ENCODE measurements around the gene SRCAP.

The SRCAP gene

DNA sequence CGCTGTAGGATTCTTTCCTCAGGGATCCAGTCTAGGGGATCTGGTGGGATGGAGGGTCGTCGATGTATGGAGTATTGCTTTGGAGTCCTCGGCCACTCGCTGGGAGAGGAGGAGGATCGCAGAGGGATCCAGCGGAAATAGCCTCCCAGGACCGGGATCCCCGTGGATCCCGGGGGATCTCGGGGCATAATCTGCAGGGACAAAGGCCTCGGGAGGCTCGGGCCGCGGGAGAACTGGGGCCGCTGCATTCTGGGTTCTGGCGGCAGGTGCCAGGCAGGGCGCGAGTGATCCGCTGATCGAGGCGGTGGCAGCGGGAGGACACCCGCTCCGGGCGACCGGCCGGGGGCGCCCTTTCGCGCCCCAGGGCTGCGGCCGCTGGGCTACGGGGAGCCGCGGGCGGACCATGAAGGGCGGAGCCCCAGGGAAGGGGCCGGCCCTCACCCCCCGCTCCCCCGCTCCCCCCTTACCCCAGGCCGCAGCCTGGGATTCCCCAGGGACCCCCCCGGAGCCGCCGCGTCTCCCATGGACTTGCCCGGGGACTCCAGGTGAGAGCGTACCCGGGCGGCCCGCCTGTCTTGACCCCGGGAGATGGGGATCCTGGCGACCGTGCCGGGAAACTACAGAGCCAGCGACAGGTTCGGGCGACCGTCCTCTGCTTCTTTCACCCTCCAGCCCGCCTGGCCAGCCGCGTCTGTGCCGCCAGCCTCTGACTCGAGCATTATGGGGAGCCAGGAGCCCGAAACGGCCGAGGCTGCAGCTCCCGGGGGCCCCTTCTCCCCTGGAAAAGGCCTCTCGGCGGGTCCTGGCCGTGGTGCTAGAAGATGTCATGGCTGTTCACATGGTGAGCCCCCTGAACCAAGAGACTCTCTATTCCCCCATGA is 47.6 kb upstream of the SRCAP start (continued):
- TF ChIP-seq, protein P1, sequence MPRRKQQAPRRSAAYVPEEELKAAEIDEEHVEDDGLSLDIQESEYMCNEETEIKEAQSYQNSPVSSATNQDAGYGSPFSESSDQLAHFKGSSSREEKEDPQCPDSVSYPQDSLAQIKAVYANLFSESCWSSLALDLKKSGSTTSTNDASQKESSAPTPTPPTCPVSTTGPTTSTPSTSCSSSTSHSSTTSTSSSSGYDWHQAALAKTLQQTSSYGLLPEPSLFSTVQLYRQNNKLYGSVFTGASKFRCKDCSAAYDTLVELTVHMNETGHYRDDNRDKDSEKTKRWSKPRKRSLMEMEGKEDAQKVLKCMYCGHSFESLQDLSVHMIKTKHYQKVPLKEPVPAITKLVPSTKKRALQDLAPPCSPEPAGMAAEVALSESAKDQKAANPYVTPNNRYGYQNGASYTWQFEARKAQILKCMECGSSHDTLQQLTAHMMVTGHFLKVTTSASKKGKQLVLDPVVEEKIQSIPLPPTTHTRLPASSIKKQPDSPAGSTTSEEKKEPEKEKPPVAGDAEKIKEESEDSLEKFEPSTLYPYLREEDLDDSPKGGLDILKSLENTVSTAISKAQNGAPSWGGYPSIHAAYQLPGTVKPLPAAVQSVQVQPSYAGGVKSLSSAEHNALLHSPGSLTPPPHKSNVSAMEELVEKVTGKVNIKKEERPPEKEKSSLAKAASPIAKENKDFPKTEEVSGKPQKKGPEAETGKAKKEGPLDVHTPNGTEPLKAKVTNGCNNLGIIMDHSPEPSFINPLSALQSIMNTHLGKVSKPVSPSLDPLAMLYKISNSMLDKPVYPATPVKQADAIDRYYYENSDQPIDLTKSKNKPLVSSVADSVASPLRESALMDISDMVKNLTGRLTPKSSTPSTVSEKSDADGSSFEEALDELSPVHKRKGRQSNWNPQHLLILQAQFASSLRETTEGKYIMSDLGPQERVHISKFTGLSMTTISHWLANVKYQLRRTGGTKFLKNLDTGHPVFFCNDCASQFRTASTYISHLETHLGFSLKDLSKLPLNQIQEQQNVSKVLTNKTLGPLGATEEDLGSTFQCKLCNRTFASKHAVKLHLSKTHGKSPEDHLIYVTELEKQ (tag by site-specific recombination; IDR thresholded peaks at IDR 0.05; ENCODE audit: borderline replicate concordance): no peak
- TF ChIP-seq ZNF24 (tag by site-specific recombination; IDR thresholded peaks at IDR 0.05) (no peak), ZNF747 (tag by site-specific recombination; IDR thresholded peaks at IDR 0.05) (no peak), ZNF174 (tag by site-specific recombination; IDR thresholded peaks at IDR 0.05) (no peak), SP2 (tag by site-specific recombination; IDR thresholded peaks at IDR 0.05) (no peak), ZNF138 (tag by site-specific recombination; IDR thresholded peaks at IDR 0.05; ENCODE audit: borderline replicate concordance) (no peak), ZNF155 (tag by site-specific recombination; IDR thresholded peaks at IDR 0.05) (no peak), GLI4 (tag by site-specific recombination; IDR thresholded peaks at IDR 0.05) (no peak), ZBTB8A (tag by site-specific recombination; IDR thresholded peaks at IDR 0.05) (peak; percentile 99), KLF16 (tag by site-specific recombination; IDR thresholded peaks at IDR 0.05) (no peak), ZNF48 (tag by site-specific recombination; IDR thresholded peaks at IDR 0.05) (no peak), ZNF23 (tag by site-specific recombination; IDR thresholded peaks at IDR 0.05; ENCODE audit: borderline replicate concordance) (no peak), ZNF626 (tag by site-specific recombination; IDR thresholded peaks at IDR 0.05) (no peak), ZNF548 (tag by site-specific recombination; IDR thresholded peaks at IDR 0.05) (no peak), ZNF114 (tag by site-specific recombination; IDR thresholded peaks at IDR 0.05) (no peak), TRIM28 (IDR thresholded peaks at IDR 0.05; ENCODE audit: borderline replicate concordance, low read length) (no peak), ZNF629 (tag by site-specific recombination; IDR thresholded peaks at IDR 0.05) (no peak), WT1 (tag by site-specific recombination; IDR thresholded peaks at IDR 0.05) (no peak), SALL2 (tag by site-specific recombination; IDR thresholded peaks at IDR 0.05; ENCODE audit: borderline replicate concordance) (no peak), ZBTB20 (tag by site-specific recombination; IDR thresholded peaks at IDR 0.05) (peak; percentile 94), BCL11A (tag by site-specific recombination; IDR thresholded peaks at IDR 0.05; ENCODE audit: low read depth) (no peak), ZNF350 (tag by site-specific recombination; IDR thresholded peaks at IDR 0.05) (no peak), ZSCAN16 (tag by site-specific recombination; IDR thresholded peaks at IDR 0.05) (no peak)
- TF ChIP-seq, protein P2, sequence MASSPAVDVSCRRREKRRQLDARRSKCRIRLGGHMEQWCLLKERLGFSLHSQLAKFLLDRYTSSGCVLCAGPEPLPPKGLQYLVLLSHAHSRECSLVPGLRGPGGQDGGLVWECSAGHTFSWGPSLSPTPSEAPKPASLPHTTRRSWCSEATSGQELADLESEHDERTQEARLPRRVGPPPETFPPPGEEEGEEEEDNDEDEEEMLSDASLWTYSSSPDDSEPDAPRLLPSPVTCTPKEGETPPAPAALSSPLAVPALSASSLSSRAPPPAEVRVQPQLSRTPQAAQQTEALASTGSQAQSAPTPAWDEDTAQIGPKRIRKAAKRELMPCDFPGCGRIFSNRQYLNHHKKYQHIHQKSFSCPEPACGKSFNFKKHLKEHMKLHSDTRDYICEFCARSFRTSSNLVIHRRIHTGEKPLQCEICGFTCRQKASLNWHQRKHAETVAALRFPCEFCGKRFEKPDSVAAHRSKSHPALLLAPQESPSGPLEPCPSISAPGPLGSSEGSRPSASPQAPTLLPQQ (tag by site-specific recombination; IDR thresholded peaks at IDR 0.05): no peak
- TF ChIP-seq, protein P3, sequence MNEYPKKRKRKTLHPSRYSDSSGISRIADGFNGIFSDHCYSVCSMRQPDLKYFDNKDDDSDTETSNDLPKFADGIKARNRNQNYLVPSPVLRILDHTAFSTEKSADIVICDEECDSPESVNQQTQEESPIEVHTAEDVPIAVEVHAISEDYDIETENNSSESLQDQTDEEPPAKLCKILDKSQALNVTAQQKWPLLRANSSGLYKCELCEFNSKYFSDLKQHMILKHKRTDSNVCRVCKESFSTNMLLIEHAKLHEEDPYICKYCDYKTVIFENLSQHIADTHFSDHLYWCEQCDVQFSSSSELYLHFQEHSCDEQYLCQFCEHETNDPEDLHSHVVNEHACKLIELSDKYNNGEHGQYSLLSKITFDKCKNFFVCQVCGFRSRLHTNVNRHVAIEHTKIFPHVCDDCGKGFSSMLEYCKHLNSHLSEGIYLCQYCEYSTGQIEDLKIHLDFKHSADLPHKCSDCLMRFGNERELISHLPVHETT (tag by site-specific recombination; IDR thresholded peaks at IDR 0.05): no peak
- TF ChIP-seq, protein P4, sequence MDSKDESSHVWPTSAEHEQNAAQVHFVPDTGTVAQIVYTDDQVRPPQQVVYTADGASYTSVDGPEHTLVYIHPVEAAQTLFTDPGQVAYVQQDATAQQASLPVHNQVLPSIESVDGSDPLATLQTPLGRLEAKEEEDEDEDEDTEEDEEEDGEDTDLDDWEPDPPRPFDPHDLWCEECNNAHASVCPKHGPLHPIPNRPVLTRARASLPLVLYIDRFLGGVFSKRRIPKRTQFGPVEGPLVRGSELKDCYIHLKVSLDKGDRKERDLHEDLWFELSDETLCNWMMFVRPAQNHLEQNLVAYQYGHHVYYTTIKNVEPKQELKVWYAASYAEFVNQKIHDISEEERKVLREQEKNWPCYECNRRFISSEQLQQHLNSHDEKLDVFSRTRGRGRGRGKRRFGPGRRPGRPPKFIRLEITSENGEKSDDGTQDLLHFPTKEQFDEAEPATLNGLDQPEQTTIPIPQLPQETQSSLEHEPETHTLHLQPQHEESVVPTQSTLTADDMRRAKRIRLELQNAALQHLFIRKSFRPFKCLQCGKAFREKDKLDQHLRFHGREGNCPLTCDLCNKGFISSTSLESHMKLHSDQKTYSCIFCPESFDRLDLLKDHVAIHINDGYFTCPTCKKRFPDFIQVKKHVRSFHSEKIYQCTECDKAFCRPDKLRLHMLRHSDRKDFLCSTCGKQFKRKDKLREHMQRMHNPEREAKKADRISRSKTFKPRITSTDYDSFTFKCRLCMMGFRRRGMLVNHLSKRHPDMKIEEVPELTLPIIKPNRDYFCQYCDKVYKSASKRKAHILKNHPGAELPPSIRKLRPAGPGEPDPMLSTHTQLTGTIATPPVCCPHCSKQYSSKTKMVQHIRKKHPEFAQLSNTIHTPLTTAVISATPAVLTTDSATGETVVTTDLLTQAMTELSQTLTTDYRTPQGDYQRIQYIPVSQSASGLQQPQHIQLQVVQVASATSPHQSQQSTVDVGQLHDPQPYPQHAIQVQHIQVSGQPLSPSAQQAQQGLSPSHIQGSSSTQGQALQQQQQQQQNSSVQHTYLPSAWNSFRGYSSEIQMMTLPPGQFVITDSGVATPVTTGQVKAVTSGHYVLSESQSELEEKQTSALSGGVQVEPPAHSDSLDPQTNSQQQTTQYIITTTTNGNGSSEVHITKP (tag by site-specific recombination; IDR thresholded peaks at IDR 0.05): no peak
- TF ChIP-seq, protein P5, sequence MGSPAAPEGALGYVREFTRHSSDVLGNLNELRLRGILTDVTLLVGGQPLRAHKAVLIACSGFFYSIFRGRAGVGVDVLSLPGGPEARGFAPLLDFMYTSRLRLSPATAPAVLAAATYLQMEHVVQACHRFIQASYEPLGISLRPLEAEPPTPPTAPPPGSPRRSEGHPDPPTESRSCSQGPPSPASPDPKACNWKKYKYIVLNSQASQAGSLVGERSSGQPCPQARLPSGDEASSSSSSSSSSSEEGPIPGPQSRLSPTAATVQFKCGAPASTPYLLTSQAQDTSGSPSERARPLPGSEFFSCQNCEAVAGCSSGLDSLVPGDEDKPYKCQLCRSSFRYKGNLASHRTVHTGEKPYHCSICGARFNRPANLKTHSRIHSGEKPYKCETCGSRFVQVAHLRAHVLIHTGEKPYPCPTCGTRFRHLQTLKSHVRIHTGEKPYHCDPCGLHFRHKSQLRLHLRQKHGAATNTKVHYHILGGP (tag by site-specific recombination; IDR thresholded peaks at IDR 0.05): no peak
- TF ChIP-seq, protein P6, sequence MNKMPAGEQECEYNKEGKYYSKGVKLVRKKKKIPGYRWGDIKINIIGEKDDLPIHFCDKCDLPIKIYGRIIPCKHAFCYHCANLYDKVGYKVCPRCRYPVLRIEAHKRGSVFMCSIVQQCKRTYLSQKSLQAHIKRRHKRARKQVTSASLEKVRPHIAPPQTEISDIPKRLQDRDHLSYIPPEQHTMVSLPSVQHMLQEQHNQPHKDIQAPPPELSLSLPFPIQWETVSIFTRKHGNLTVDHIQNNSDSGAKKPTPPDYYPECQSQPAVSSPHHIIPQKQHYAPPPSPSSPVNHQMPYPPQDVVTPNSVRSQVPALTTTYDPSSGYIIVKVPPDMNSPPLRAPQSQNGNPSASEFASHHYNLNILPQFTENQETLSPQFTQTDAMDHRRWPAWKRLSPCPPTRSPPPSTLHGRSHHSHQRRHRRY (tag by site-specific recombination; IDR thresholded peaks at IDR 0.05): no peak

Data from HEK293 (cell line).